Dermis microvascular lymphatic vessel endothelial cell (primary cell): Measurements from ENCODE around the gene PDE4D. TPM values are rescaled to one million over a fixed set of nuclear protein-coding genes. Genes with fewer than 3 reads are reported as not detected.

Source experiments
- DNase-seq, 2 donors: peaks; one replicate each; pipeline versions ENCODE4 v3.0.0 to v3.0.0-alpha.2; 2010; ENCODE audit warnings: low read depth in 2 of 2
- total RNA-seq: library from RNA; depleted of rRNA; stranded (reverse); fragments of >200 nt; gene quantifications from 2 replicates; pipeline ENCODE4 v1.2.1, GENCODE V29; 2014

The PDE4D gene
- total RNA-seq, 1 donor from 2014 or later, result 22.1 TPM

GRCh38 chr5:59661954-59662615, 231.4 kb downstream of the PDE4D start:
- peak in 1 of 2 donors; percentile 78 for DNase-seq

DNA sequence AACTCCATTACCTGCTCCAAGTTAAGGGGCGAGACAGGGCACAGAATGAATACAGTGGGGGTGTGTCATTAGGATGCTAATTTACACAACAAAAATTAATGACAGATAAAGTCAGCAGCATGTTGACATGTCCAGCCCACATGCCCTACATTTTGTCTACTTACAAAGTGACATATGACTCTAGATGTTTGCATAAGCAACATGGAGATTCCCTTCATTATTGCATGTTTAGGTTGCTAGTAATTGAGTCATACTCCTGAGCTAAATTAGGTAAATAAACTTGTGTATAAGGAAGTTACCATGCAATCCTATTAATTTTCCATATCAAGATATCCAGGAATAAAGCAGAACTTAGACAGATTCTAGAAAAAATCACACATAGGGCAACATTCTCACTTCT, 232.2 kb downstream of the PDE4D start:
- DNase-seq, result peak in 1 of 2 donors; percentile 24

GRCh38 chr5:59660737-59661136, 232.8 kb downstream of the PDE4D start:
- DNase-seq, result peak in 1 of 2 donors; percentile 62

DNA sequence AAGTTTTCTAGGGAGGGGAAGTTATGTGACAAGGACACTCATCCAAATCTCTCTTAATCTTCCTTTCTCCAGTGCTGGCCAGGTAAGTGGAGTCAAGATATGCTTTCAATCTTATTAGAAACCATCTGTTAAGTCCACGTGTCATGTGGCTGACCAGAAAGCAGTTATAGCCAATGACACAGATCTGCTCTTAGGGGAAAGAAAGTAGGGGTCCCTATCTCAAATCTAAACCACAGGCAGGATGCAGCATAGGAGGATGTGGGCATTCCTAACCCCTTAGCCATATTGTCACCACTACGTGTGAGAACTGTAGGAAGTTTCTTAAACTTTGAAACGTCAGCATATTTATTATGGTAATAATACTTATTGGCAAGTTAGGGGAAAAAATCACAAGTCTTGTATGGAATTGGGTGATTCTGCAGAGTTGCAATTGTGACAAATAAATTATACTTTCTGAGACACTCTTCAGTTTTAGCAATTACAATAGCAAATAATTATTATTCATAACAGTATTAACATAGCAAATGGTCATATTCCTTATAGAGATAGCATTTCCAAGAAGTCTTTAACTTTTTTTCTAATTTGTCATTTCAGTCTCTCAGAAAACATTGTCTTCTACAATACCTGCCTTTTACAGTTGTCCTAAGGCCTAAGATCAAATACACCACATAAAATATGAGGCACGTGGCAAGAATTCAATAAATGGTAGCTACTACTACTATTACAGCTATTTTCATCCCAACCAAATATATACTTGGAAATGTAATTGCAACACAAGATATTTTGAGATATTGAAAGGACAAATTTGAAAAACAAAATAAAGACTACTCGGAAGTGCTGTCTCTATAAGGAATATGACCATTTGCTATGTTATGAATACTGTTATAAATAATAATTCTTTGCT, 236.9 kb downstream of the PDE4D start:
- no peak for DNase-seq

GRCh38 chr5:59655693-59656309, 237.7 kb downstream of the PDE4D start:
- DNase-seq, result no peak

DNA sequence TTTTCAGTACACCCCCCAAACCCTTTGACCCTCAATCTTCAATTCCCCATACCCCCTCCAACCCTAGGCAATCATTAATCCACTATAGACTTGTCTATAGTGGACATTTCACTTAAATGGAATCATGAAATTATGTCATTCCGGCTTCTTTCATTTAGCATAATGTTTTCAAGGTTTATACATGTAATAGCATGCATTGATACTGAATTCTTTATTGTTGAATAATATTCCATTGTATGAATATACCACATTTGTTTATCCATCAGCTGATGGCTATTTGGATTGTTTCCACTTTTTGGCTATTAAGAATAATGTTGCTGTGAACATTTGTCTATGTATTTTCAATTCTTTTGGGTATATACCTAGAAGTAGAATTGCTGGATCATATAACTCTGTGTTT, 238.8 kb downstream of the PDE4D start:
- DNase-seq, result no peak

DNA sequence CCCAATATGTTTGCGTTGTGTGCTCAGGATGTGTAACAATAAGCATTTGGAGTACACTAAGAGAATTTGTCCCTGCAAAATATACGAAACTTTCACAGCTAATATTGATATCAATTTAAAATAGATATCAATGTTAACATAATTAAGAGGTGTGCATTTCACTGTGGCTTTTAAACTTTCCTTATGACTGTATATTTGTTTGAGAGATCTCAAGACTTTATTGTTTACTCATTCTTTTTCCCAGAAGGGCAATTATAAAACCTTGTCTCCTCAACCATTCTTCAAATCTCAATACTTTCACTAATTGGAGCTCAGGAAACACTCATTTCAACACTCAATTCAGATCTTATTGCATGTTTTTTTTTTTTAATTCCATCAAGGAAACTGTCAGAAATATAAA, 241.1 kb downstream of the PDE4D start:
- DNase-seq, result no peak

- peak in 1 of 2 donors; percentile 67 for DNase-seq
Observed at GRCh38 chr5:59648949-59649921, 244.3 kb downstream of the PDE4D start.

- DNase-seq, result no peak
Observed at GRCh38 chr5:59648038-59648831, 245.3 kb downstream of the PDE4D start.

- no peak for DNase-seq
Observed at GRCh38 chr5:59645380-59645779, 248.1 kb downstream of the PDE4D start.

GRCh38 chr5:59640411-59640810, 253.1 kb downstream of the PDE4D start:
- peak in 1 of 2 donors; percentile 42 for DNase-seq

DNA sequence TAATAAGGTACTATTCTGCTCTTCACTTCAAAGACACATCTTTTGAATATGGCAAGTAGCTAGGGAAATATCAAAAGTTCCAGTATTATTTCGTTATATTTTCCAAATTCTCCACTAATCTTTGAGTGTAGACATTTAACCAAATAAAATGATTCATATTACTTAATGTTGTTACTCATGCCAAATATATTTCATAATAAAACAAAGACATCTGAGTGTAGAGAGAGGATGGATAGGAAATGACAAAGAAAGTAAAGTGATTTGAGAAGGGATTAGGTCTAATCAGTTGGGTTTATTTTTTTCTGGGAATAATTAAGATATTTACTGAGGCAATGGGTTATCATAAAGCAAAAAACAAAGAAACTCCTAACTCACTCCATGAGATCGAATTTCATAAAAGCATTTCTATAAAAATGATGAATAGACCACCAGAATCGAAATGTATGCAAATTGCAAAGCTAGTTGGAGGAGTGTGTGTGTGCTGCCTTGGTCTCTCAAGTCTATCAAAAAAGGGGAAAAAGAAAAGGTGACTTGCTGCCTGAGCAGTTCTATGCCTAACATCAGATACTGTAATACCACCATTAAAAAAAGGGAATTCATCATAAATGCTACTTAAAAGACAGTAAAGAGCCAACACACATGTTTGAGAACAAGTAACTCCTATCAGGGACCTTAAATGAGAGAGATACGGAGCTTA, 255.5 kb downstream of the PDE4D start:
- DNase-seq, result no peak

DNA sequence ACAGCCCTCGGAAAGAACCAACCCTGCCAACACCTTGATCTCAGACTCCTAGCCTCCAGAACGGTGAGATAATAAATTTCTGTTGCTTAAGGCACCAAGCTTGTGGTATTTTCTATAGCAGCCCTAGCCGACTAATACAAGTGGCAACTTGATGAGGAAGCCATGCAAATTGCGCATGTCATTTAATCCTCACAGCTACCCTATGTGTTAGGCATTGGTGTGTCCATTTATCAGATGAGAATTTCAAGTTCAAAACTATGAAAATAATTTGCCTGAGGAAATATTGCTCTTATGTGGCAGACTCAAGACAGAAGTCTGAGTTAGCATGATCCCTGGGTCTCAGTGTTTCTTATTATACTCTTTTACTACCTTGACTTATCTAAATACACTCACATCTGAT, 264.0 kb downstream of the PDE4D start:
- no peak for DNase-seq

DNA sequence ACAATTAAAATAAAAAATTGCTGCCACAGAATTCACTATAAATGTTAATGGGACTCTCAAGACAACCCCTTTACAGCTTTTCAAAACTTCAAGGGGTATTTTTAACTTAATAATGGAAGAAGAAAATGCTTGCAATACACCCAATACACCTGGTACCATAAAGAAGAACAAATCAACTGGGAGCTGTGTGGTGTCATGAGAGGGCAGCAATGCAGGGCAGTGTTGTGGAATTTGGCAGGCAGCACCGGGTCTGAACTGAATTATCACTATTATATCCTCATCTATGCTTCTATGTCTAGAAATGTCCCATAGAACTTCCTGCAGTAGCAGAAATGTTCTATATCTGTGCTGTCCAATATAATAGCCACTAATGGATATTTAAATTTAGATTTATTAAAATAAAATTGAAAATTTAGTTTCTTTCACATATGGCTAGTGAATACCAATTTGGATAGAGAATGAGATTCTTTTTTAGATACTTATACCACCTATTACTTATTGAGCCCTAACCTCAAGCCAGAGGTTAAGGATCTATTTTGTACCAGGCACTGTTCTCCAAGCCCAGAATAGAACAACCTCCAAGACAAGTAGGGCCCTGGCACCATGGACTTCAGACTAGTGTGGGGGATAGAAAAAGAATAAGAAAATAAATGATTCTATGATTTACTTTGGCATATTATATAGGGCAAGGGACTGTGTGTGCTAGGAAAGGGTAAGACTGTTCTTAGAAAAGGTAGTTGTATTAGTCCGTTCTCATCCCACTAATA, 265.3 kb downstream of the PDE4D start:
- DNase-seq, result no peak

GRCh38 chr5:59624898-59625297, 268.6 kb downstream of the PDE4D start:
- DNase-seq, result no peak

- DNase-seq, result no peak
Observed at GRCh38 chr5:59622848-59623247, 270.7 kb downstream of the PDE4D start.

- peak in 1 of 2 donors; percentile 53 for DNase-seq
Observed at GRCh38 chr5:59621477-59621876, 272.0 kb downstream of the PDE4D start.

GRCh38 chr5:59620535-59621212, 272.9 kb downstream of the PDE4D start:
- no peak for DNase-seq
